ENCODE measurements around the gene OAT. TPM values are rescaled to one million over a fixed set of nuclear protein-coding genes. Genes with fewer than 3 reads are reported as not detected.
"Not testable (repeated sequence)": the region's sequence is repeated elsewhere in the genome, so short reads cannot be mapped to it uniquely, and the experiment has no call there.

OAT gene
- total RNA-seq, 1 donor from 2014 or later, result 24.5 TPM

- intact Hi-C loops (cut with micrococcal nuclease), result loop anchor here (5.0 kb wide), 1 partner anchor 1301 kb away; the partner anchor contains the start of gene HMX2
These were observed 30.0 kb upstream of the OAT start for GRCh38 chr10:124448696-124449169.

- intact Hi-C loops (cut with micrococcal nuclease), result loop anchor here (5.0 kb wide), 1 partner anchor 1301 kb away; the partner anchor contains the start of gene HMX2
These were observed 29.2 kb upstream of the OAT start for GRCh38 chr10:124447751-124448466.

- intact Hi-C loops (cut with micrococcal nuclease), result loop anchor here (5.0 kb wide), 1 partner anchor 1300 kb away; the partner anchor contains the start of gene HMX2
These were observed 28.4 kb upstream of the OAT start for GRCh38 chr10:124446830-124447750.

- intact Hi-C loops (cut with micrococcal nuclease), result not testable (repeated sequence)
These were observed 23.0 kb upstream of the OAT start for GRCh38 chr10:124441694-124442093.

GRCh38 chr10:124436191-124436638, 17.5 kb upstream of the OAT start:
- intact Hi-C loops (cut with micrococcal nuclease), result no loop called here

- intact Hi-C loops (cut with micrococcal nuclease), result not testable (repeated sequence)
These were observed 17.0 kb upstream of the OAT start for GRCh38 chr10:124435683-124436082.

GRCh38 chr10:124433461-124433860, 14.7 kb upstream of the OAT start:
- intact Hi-C loops (cut with micrococcal nuclease), result no loop called here

GRCh38 chr10:124430077-124430476, 11.4 kb upstream of the OAT start:
- intact Hi-C loops (cut with micrococcal nuclease), result no loop called here

- intact Hi-C loops (cut with micrococcal nuclease), result no loop called here
These were observed 10.9 kb upstream of the OAT start for GRCh38 chr10:124429576-124429975.

GRCh38 chr10:124428207-124428777, 9.6 kb upstream of the OAT start:
- intact Hi-C loops (cut with micrococcal nuclease), result no loop called here

- intact Hi-C loops (cut with micrococcal nuclease), result no loop called here
These were observed 6.7 kb upstream of the OAT start for GRCh38 chr10:124425227-124425962.

GRCh38 chr10:124423813-124424212, 5.1 kb upstream of the OAT start:
- intact Hi-C loops (cut with micrococcal nuclease), result no loop called here

- intact Hi-C loops (cut with micrococcal nuclease), result no loop called here
These were observed 4.0 kb upstream of the OAT start for GRCh38 chr10:124422742-124423141.

- intact Hi-C loops (cut with micrococcal nuclease), result no loop called here
These were observed 1.5 kb upstream of the OAT start for GRCh38 chr10:124420254-124420653.

- intact Hi-C loops (cut with micrococcal nuclease), result loop anchor here (1.0 to 2.0 kb wide), 4 partner anchors 325 to 1411 kb away; partner anchors contain the start of genes FAM53B and IKZF5
These were observed 912 bp upstream of the OAT start for GRCh38 chr10:124419635-124420034.

- intact Hi-C loops (cut with micrococcal nuclease), result loop anchor here (1.0 to 2.0 kb wide), 10 partner anchors 15 to 1539 kb away; partner anchors contain the start of genes BCCIP, BUB3, EDRF1 and FAM24B
These were observed 613 bp downstream of the OAT start for GRCh38 chr10:124417895-124418725.

- intact Hi-C loops (cut with micrococcal nuclease), result no loop called here
These were observed 2.0 kb downstream of the OAT start for GRCh38 chr10:124416733-124417132.

- intact Hi-C loops (cut with micrococcal nuclease), result no loop called here
These were observed 3.5 kb downstream of the OAT start for GRCh38 chr10:124415210-124415609.

- intact Hi-C loops (cut with micrococcal nuclease), result no loop called here
These were observed 4.6 kb downstream of the OAT start for GRCh38 chr10:124414076-124414475.

GRCh38 chr10:124409696-124410095, 9.0 kb downstream of the OAT start:
- intact Hi-C loops (cut with micrococcal nuclease), result no loop called here

Measured in T-helper 1 cell treated with Interleukin-12 subunit alpha and Interleukin-12 subunit beta and Interleukin-4 antibody, amounts not matched to agents 30 ng/mL and 1 ng/mL, for 36 hours (primary cell).